Sigmoid colon (tissue), 7 donors: ENCODE data around the gene SGTA. TPM values are rescaled to one million over a fixed set of nuclear protein-coding genes. Genes with fewer than 3 reads are reported as not detected.

ENCODE experiments used
- DNase-seq: peaks from one replicate; pipeline ENCODE4 v3.0.0-alpha.2; 2019
- H3K27ac ChIP-seq, 4 donors: fragments of 200-600 bp; sonication (generic); one replicate each; pipeline ENCODE4 v1.5.1; 2016 to 2019; ENCODE audit warnings: mild to moderate bottlenecking in 1 of 4
- H3K27me3 ChIP-seq, 3 donors: fragments of 200-600 bp; sonication (generic); one replicate each; pipeline ENCODE4 v1.5.1; 2019; ENCODE audit warnings: mild to moderate bottlenecking in 1 of 3
- H3K36me3 ChIP-seq, 4 donors: fragments of 200-600 bp; sonication (generic); one replicate each; pipeline ENCODE4 v1.5.1; 2016 to 2019
- H3K4me1 ChIP-seq, 4 donors: fragments of 200-600 bp; sonication (generic); one replicate each; pipeline ENCODE4 v1.5.1; 2017 to 2019
- H3K4me3 ChIP-seq, 4 donors: fragments of 200-600 bp; sonication (generic); one replicate each; pipeline ENCODE4 v1.5.1; 2017 to 2019; ENCODE audit warnings: mild to moderate bottlenecking in 2 of 4, moderate library complexity in 1 of 4
- H3K9me3 ChIP-seq, 4 donors: fragments of 200-600 bp in 3 of 4; sonication (generic) in 3 of 4; one replicate each; pipeline versions ENCODE4 v1.5.1 to v1.6.1; 2013 to 2019
- EP300 ChIP-seq, 4 donors: sonication (generic); formaldehyde crosslinking; IDR thresholded peaks; one replicate each; pipeline ENCODE4 v1.6.1; 2017; ENCODE audit warnings: antibody characterized with exemption in 4 of 4
- POLR2A ChIP-seq, 2 donors: fragments of 450-650 bp; IDR thresholded peaks; one replicate each; pipeline ENCODE4 v1.6.1; 2016; ENCODE audit warnings: antibody characterized with exemption in 2 of 2, mild to moderate bottlenecking in 2 of 2, moderate library complexity in 2 of 2
- POLR2AphosphoS5 ChIP-seq, 4 donors: sonication (generic); formaldehyde crosslinking; IDR thresholded peaks; one replicate each; pipeline ENCODE4 v1.6.1; 2017; ENCODE audit warnings: antibody characterized with exemption in 4 of 4
- WGBS, 2 donors: extraction: QIAGEN DNeasy Blood & Tissue Kit; methylation state at CpG; one replicate each; pipeline ENCODE4 v1.1.7; 2013; 5-methylcytosine and 5-hydroxymethylcytosine counted together
- intact Hi-C: fragments of 100-400 bp; cut with DNase I; formaldehyde crosslinking; loops from one replicate; pipeline ENCODE4 v1.15.1; 2023
- polyA plus RNA-seq, 3 donors: library from polyadenylated mRNA; stranded (reverse); fragments of 200-250 nt; gene quantifications; one replicate each; pipeline ENCODE4 v1.2.3, GENCODE V29; 2013
- total RNA-seq, 4 donors: library from RNA; depleted of rRNA; stranded (reverse); fragments of >200 nt; gene quantifications; one replicate each; pipeline ENCODE4 v1.1.0, GENCODE V29; 2016
- TF ChIP-seq, protein P1 (sequence below), 4 experiments: fragments of 450-650 bp in 3 of 4; fragments of 200-600 bp in 1 of 4; IDR thresholded peaks; one replicate each; pipeline ENCODE4 v1.5.1; 2016 to 2019; ENCODE audit warnings: antibody characterized with exemption in 4 of 4, mild to moderate bottlenecking in 3 of 4, moderate library complexity in 2 of 4
- donor health status: healthy with polysubstance abuse.
- donor health status: Bipolar disorder and iron deficiency.
- donor health status: healthy.

The SGTA gene
- total and polyA plus RNA-seq, 7 donors: 42.5 to 80.7 (median 48.1) TPM

DNA sequence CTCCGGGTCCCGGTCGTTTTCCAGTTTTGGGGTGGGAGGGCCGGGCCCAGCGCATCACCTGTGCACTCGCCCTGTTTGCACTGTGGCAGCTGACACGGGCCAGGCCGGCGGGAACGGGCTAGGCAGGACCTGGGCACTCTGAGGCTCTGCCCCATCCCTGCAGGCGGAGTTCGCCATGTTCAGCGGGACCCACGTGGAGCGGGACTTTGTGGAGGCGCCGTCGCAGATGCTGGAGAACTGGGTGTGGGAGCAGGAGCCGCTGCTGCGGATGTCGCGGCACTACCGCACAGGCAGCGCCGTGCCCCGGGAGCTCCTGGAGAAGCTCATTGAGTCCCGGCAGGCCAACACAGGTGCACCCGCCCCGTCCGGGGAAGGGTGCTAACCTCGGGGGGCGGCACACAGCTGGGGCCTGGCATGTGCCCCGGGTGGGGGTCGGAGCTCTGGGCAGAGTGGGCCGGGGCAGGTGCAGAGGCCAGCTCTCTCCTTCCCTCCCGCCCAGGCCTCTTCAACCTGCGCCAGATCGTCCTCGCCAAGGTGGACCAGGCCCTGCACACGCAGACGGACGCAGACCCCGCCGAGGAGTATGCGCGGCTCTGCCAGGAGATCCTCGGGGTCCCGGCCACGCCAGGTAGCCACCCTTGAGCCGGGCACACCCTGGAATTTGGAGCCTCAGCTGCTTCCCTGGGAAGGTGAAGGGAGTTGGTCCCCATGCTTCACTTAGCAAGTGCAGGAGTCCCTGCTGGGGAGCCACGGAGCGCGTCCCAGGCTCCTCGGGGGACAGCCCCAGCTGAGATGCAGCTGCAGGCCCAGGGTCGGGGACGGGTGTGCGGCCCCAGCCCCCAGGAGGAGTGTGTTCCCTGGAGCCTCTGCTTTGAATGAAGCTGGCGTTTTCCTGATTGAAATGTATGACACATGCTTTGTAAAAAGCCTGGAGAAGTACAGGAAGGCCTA lies 27.3 kb upstream of the SGTA start:
- no peaks in the 10 kb centered on the region for H3K9me3 ChIP-seq
- no peaks in the 10 kb centered on the region for H3K27me3 ChIP-seq
- TF ChIP-seq POLR2A (IDR thresholded peaks at IDR 0.05) (no peak), EP300 (IDR thresholded peaks at IDR 0.05) (no peak)
- intact Hi-C loops: no loop called here
- H3K27ac ChIP-seq: no peak overlapping the region
- 93 to 94% methylated on average over 58 of the region's 58 CpGs for WGBS, 2 donors
- H3K36me3 ChIP-seq: peaks cover 0 to 75% (median 26%) of the 10 kb centered on the region in 4 donors
- no peaks in the 10 kb centered on the region for H3K4me1 ChIP-seq
- no peak for DNase-seq
- no peak overlapping the region for H3K4me3 ChIP-seq

DNA sequence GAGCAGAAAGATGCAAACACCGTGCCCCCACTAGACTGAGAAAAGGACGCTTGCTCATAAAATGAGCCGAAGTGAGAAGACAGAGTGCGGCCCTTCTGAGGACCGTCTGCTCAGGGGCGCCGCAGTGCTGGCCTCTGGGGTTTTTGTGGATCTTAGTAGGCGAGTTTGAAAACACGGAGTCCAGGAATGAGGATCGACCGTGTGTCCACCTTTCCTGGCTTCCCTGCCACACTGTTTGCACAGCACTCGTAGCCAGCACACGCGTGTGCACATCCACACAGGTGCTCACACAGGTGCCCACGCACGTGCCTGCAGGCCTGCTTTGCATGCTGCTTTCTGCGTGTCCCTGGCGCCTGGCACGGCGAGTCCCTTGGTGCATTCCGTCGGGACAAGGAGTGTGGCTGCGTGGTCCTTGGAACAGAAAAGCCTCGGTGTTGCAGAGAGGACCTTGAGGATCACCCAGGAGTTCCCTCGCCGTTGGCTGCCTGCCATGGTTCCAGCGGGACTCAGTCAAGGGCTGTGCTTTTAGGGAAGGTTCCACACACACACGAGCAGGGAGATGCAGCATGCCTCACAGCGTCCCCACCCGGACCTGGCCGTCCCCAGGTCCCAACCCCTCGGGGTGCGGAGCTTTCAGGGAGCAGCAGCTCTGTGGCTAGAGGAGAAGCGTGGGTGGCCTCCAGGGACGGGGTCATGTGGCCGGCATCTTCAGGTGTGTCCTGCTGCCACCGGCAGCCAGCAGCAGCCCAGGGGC lies 26.5 kb upstream of the SGTA start:
- 94 to 95% methylated on average over 37 of the region's 37 CpGs for WGBS, 2 donors
- H3K36me3 ChIP-seq: peaks cover 0 to 79% (median 33%) of the 10 kb centered on the region in 4 donors
- no peak overlapping the region for H3K27ac ChIP-seq
- H3K4me3 ChIP-seq: no peak overlapping the region
- no peaks in the 10 kb centered on the region for H3K27me3 ChIP-seq
- no peaks in the 10 kb centered on the region for H3K9me3 ChIP-seq
- TF ChIP-seq, protein P1, sequence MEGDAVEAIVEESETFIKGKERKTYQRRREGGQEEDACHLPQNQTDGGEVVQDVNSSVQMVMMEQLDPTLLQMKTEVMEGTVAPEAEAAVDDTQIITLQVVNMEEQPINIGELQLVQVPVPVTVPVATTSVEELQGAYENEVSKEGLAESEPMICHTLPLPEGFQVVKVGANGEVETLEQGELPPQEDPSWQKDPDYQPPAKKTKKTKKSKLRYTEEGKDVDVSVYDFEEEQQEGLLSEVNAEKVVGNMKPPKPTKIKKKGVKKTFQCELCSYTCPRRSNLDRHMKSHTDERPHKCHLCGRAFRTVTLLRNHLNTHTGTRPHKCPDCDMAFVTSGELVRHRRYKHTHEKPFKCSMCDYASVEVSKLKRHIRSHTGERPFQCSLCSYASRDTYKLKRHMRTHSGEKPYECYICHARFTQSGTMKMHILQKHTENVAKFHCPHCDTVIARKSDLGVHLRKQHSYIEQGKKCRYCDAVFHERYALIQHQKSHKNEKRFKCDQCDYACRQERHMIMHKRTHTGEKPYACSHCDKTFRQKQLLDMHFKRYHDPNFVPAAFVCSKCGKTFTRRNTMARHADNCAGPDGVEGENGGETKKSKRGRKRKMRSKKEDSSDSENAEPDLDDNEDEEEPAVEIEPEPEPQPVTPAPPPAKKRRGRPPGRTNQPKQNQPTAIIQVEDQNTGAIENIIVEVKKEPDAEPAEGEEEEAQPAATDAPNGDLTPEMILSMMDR (IDR thresholded peaks at IDR 0.05): no peak
- TF ChIP-seq POLR2A (IDR thresholded peaks at IDR 0.05) (no peak), EP300 (IDR thresholded peaks at IDR 0.05) (no peak), POLR2AphosphoS5 (IDR thresholded peaks at IDR 0.05) (no peak)
- intact Hi-C loops: no loop called here
- DNase-seq: no peak
- no peaks in the 10 kb centered on the region for H3K4me1 ChIP-seq

GRCh38 chr19:2808129-2808941 lies 25.3 kb upstream of the SGTA start:
- WGBS, 2 donors: 96 to 97% methylated on average over 41 of the region's 41 CpGs

DNA sequence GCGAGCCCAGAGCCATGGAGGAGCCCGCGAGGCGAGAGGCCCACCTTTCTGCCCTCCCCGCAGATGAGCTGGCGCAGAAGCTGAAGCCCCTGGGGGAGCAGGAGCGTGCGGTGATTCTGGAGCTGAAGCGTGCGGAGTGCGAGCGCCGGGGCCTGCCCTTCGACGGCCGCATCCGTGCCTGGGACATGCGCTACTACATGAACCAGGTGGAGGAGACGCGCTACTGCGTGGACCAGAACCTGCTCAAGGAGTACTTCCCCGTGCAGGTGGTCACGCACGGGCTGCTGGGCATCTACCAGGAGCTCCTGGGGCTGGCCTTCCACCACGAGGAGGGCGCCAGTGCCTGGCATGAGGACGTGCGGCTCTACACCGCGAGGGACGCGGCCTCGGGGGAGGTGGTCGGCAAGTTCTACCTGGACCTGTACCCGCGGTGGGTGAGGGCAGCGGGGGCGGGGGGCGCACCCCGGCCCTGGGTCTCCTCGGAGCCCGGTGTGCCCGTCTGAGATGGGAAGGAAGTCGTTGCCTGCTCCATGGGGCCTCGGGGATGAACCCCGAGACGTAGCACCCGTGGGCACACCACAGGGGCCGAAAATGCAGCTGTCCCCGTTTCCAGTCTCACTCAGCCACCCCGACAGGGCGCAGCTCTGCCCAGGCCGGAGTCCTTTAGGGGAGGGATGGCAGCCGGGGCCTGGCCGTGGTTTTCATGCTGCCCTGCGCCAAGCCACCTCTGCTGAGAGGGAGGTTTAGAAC lies 24.5 kb upstream of the SGTA start:
- no peaks in the 10 kb centered on the region for H3K27me3 ChIP-seq
- no peaks in the 10 kb centered on the region for H3K9me3 ChIP-seq
- DNase-seq: no peak
- H3K4me3 ChIP-seq: no peak overlapping the region
- intact Hi-C loops: no loop called here
- peaks cover 0 to 85% (median 30%) of the 10 kb centered on the region in 4 donors for H3K36me3 ChIP-seq
- H3K4me1 ChIP-seq: no peaks in the 10 kb centered on the region
- WGBS, 2 donors: 97% methylated on average over 56 of the region's 56 CpGs
- TF ChIP-seq, protein P1 (IDR thresholded peaks at IDR 0.05): no peak
- no peak for TF ChIP-seq POLR2AphosphoS5 (IDR thresholded peaks at IDR 0.05)
- no peak for TF ChIP-seq POLR2A (IDR thresholded peaks at IDR 0.05)
- TF ChIP-seq EP300 (IDR thresholded peaks at IDR 0.05): no peak
- H3K27ac ChIP-seq: no peak overlapping the region

More at GRCh38 chr19:2808129-2808941, 25.3 kb upstream of the SGTA start:
- Histone ChIP-seq H3K4me1 (no peaks in the 10 kb centered on the region), H3K27ac (no peak overlapping the region), H3K36me3 (peaks cover 0 to 84% (median 33%) of the 10 kb centered on the region in 4 donors), H3K9me3 (no peaks in the 10 kb centered on the region), H3K4me3 (no peak overlapping the region), H3K27me3 (no peaks in the 10 kb centered on the region)
- no peak for DNase-seq
- intact Hi-C loops: no loop called here
- TF ChIP-seq POLR2A (IDR thresholded peaks at IDR 0.05) (no peak), POLR2AphosphoS5 (IDR thresholded peaks at IDR 0.05) (no peak), EP300 (IDR thresholded peaks at IDR 0.05) (no peak)
- TF ChIP-seq, protein P1 (IDR thresholded peaks at IDR 0.05): no peak
